ENCODE results near the gene ZXDC. TPM values are rescaled to one million over a fixed set of nuclear protein-coding genes. Genes with fewer than 3 reads are reported as not detected.

The ZXDC gene
- polyA plus RNA-seq, 1 experiment = 9.5 TPM

GRCh38 chr3:126490619-126491018 is 14.9 kb upstream of the ZXDC start:
- Histone ChIP-seq H3K9me3 (ENCODE audit: control insufficient read depth, insufficient read depth, low read length) (no peaks in the 10 kb centered on the region), H3K27me3 (ENCODE audit: control insufficient read depth, insufficient read depth, low read length) (peaks cover 16% of the 10 kb centered on the region), H3K27ac (ENCODE audit: low read depth, low read length) (no peak overlapping the region), H3K4me3 (ENCODE audit: low read depth, low read length) (no peak overlapping the region)
- no peak for DNase-seq (ENCODE audit: low read depth, low spot score)
- POLR2A ChIA-PET = no interaction called here
- CTCF ChIA-PET = no interaction called here
- TF ChIP-seq CTCF (IDR thresholded peaks at IDR 0.05; ENCODE audit: low read depth, low read length) = no peak

GRCh38 chr3:126488886-126489569 is 13.3 kb upstream of the ZXDC start:
- no peak for DNase-seq (ENCODE audit: low read depth, low spot score)
- Histone ChIP-seq H3K9me3 (ENCODE audit: control insufficient read depth, insufficient read depth, low read length) (no peaks in the 10 kb centered on the region), H3K4me3 (ENCODE audit: low read depth, low read length) (no peak overlapping the region), H3K27me3 (ENCODE audit: control insufficient read depth, insufficient read depth, low read length) (peaks cover 16% of the 10 kb centered on the region), H3K27ac (ENCODE audit: low read depth, low read length) (no peak overlapping the region)
- CTCF ChIA-PET = interaction anchor here (1.3 kb wide), 1 partner anchor 33 kb away, joined by 3 read pairs; no protein-coding TSS in a partner anchor
- POLR2A ChIA-PET = no interaction called here
- TF ChIP-seq CTCF (IDR thresholded peaks at IDR 0.05; ENCODE audit: low read depth, low read length) = no peak

GRCh38 chr3:126488185-126488584 is 12.5 kb upstream of the ZXDC start:
- Histone ChIP-seq H3K9me3 (ENCODE audit: control insufficient read depth, insufficient read depth, low read length) (no peaks in the 10 kb centered on the region), H3K4me3 (ENCODE audit: low read depth, low read length) (no peak overlapping the region), H3K27ac (ENCODE audit: low read depth, low read length) (no peak overlapping the region), H3K27me3 (ENCODE audit: control insufficient read depth, insufficient read depth, low read length) (peaks cover 10% of the 10 kb centered on the region)
- no peak for TF ChIP-seq CTCF (IDR thresholded peaks at IDR 0.05; ENCODE audit: low read depth, low read length)
- POLR2A ChIA-PET = no interaction called here
- CTCF ChIA-PET = no interaction called here
- DNase-seq (ENCODE audit: low read depth, low spot score) = no peak

GRCh38 chr3:126487151-126487771 is 11.6 kb upstream of the ZXDC start:
- no peak overlapping the region for H3K27ac ChIP-seq (ENCODE audit: low read depth, low read length)
- no peak for DNase-seq (ENCODE audit: low read depth, low spot score)
- no peak overlapping the region for H3K4me3 ChIP-seq (ENCODE audit: low read depth, low read length)
- TF ChIP-seq CTCF (IDR thresholded peaks at IDR 0.05; ENCODE audit: low read depth, low read length) = peak; percentile 16; the same call in 1 of the 2 replicates
- H3K9me3 ChIP-seq (ENCODE audit: control insufficient read depth, insufficient read depth, low read length) = no peaks in the 10 kb centered on the region
- ChIA-PET POLR2A (no interaction called here), CTCF (no interaction called here)
- H3K27me3 ChIP-seq (ENCODE audit: control insufficient read depth, insufficient read depth, low read length) = peaks cover 13% of the 10 kb centered on the region

GRCh38 chr3:126486360-126486847 is 10.7 kb upstream of the ZXDC start:
- POLR2A ChIA-PET = no interaction called here
- no peak overlapping the region for H3K4me3 ChIP-seq (ENCODE audit: low read depth, low read length)
- TF ChIP-seq CTCF (IDR thresholded peaks at IDR 0.05; ENCODE audit: low read depth, low read length) = no peak
- DNase-seq (ENCODE audit: low read depth, low spot score) = no peak
- CTCF ChIA-PET = no interaction called here
- peaks cover 21% of the 10 kb centered on the region for H3K27me3 ChIP-seq (ENCODE audit: control insufficient read depth, insufficient read depth, low read length)
- H3K27ac ChIP-seq (ENCODE audit: low read depth, low read length) = no peak overlapping the region
- no peaks in the 10 kb centered on the region for H3K9me3 ChIP-seq (ENCODE audit: control insufficient read depth, insufficient read depth, low read length)

All from AG04450 (cell line).